Brain microvascular endothelial cell (primary cell): ENCODE data around the gene CARD14.

Source experiments
- DNase-seq: peaks from one replicate; pipeline ENCODE4 v3.0.0-alpha.2; 2020
- H3K27ac ChIP-seq: fragments of 250-450 bp; sonication (Bioruptor Pico); 2 replicates; pipeline ENCODE4 v1.5.1; 2020; ENCODE audit warnings: mild to moderate bottlenecking, moderate library complexity
- H3K27me3 ChIP-seq: fragments of 250-450 bp; sonication (Bioruptor Pico); replicated peaks from 2 replicates; pipeline ENCODE4 v1.5.1; 2020; ENCODE audit warnings: mild to moderate bottlenecking
- H3K36me3 ChIP-seq: fragments of 250-450 bp; sonication (Bioruptor Pico); replicated peaks from 2 replicates; pipeline ENCODE4 v1.5.1; 2020; ENCODE audit warnings: mild to moderate bottlenecking
- H3K4me3 ChIP-seq: 2 replicates; pipeline ENCODE4 v1.5.1; 2011; ENCODE audit warnings: low read depth, mild to moderate bottlenecking, control low read depth, low read length, moderate library complexity
- in situ Hi-C: cut with HindIII; loops from 2 replicates; pipeline ENCODE4 v1.10.0; 2017; ENCODE audit warnings: low sequenced_read_pairs, low pct_ligation_motif_present
- TF ChIP-seq, protein P1 (sequence below): IDR thresholded peaks from 2 replicates; pipeline ENCODE4 v1.5.1; 2011; ENCODE audit warnings: low read depth, mild to moderate bottlenecking, moderate library complexity, low read length, control low read depth, inconsistent platforms; ENCODE audit errors: missing control alignments

CARD14 gene

DNA sequence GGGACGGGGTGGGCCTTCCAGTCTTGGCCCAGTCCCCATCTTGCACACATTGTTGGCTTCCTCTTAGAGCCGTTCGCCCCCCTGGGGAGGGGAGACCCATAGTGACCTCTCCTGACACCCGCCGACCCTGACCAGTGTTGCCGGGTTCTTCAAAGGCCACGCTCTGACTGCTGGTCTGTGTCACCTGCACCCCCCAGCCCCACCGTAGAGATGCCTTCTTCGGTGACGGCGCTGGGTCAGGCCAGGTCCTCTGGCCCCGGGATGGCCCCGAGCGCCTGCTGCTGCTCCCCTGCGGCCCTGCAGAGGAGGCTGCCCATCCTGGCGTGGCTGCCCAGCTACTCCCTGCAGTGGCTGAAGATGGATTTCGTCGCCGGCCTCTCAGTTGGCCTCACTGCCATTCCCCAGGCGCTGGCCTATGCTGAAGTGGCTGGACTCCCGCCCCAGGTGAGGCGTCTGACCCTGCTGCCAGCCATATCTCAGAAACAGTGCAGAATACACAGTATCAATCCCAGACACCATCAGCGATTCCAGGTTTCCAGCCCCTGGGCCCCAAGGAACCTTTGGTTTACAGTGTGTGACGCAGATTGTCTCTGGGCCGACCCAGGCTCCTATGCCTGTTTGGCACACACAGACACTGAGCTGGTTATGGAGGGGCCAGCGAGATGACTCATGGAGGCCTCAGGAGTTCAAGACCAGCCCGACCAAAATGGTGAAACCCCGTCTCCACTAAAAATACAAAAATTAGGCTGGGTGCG lies 51.7 kb downstream of the CARD14 start:
- Histone ChIP-seq H3K4me3 (no peak overlapping the region), H3K27ac (no peak overlapping the region), H3K27me3 (no peaks in the 10 kb centered on the region), H3K36me3 (no peaks in the 10 kb centered on the region)
- DNase-seq, result no peak
- TF ChIP-seq, protein P1, sequence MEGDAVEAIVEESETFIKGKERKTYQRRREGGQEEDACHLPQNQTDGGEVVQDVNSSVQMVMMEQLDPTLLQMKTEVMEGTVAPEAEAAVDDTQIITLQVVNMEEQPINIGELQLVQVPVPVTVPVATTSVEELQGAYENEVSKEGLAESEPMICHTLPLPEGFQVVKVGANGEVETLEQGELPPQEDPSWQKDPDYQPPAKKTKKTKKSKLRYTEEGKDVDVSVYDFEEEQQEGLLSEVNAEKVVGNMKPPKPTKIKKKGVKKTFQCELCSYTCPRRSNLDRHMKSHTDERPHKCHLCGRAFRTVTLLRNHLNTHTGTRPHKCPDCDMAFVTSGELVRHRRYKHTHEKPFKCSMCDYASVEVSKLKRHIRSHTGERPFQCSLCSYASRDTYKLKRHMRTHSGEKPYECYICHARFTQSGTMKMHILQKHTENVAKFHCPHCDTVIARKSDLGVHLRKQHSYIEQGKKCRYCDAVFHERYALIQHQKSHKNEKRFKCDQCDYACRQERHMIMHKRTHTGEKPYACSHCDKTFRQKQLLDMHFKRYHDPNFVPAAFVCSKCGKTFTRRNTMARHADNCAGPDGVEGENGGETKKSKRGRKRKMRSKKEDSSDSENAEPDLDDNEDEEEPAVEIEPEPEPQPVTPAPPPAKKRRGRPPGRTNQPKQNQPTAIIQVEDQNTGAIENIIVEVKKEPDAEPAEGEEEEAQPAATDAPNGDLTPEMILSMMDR, result no peak
- in situ Hi-C loops, result no loop called here

DNA sequence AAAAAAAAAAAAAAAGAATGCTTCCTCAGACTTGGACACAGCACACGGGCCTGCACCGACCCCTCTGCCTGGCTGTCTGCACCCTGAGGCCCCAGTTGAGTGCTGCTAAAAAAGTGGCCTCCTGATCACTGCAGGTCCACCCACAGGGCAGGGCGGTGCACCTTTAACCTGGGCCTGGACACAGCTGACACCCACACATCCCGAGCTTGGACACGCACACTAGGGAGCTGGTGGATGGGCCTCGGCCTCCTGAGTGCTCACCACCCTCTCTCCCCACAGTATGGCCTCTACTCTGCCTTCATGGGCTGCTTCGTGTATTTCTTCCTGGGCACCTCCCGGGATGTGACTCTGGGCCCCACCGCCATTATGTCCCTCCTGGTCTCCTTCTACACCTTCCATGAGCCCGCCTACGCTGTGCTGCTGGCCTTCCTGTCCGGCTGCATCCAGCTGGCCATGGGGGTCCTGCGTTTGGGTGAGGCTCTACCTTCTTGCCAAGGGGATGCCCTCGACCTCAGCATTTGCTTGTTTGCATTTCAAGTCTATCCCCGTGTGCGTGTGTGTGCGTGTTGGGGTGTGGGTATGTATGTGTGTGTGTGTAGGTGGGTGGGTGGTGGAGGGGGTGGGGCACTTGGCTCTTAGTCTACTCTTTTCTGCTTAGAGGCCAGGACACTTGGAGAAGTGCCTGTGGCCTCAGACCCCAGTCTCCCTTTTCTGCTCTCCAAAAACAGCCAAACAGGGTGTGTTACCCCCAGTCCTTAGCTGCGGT lies 52.7 kb downstream of the CARD14 start:
- in situ Hi-C loops, result no loop called here
- H3K27me3 ChIP-seq, result no peaks in the 10 kb centered on the region
- no peak overlapping the region for H3K27ac ChIP-seq
- H3K4me3 ChIP-seq, result no peak overlapping the region
- TF ChIP-seq, protein P1, result no peak
- no peaks in the 10 kb centered on the region for H3K36me3 ChIP-seq
- DNase-seq, result no peak

DNA sequence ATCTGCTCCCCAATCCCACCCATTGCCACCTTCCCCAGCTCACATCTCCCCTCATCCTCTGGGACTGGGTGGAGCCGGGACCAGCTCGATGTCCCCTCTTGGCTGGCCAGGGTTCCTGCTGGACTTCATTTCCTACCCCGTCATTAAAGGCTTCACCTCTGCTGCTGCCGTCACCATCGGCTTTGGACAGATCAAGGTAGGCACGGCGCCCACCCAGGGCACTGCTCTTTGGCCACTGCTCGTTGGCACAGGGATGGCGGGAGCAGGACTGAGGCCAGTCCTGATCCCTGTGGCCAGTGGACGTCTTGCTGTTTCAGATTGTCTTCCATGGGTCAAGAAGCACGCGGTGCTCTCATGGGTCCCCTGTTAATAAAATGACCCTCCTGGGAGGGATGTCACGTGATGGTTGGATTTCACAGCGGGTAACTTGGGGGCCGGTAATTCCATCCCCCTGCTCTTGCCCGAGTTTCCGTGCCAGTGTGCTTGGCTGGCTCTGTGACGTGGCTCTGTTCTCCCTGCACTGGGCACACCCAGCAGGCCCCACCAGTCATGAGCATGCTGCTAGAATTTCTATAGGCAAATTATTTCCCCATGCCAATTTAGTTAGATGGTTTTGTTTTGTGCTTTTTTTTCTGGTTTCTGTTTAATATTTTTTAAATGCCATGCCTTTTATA lies 53.4 kb downstream of the CARD14 start:
- Histone ChIP-seq H3K36me3 (no peaks in the 10 kb centered on the region), H3K27me3 (no peaks in the 10 kb centered on the region), H3K27ac (no peak overlapping the region), H3K4me3 (no peak overlapping the region)
- in situ Hi-C loops, result no loop called here
- TF ChIP-seq, protein P1, result no peak
- no peak for DNase-seq

DNA sequence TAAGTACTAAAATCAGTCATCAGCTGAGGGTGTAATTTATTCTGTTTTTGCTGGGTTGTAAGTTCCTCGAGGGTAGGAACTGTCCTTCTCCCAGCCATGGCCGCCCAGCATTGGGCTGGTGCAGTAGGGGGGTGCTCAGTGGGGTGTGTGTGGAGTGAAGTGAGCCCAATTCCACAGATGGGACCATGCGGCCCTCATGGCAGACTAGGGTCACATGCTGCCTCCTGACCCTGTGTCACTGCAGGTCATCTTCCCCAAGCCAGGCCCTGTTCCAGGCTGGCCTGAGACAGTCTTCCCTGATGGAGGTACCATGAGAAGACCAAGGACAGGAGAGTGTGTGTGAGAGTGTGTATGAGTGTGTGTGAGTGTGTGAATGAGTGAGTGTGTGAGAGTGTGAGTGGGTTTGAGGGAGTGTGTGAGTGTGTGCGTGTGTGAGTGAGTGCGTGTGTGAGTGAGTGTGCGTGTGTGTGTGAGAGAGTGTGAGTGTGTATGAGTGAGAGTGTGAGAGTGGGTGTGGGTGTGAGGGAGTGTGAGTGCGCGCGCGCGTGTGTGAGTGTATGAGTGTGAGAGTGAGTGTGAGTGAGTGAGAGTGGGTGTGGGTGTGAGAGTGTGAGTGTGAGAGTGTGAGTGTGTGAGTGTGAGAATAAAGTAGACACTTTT lies 54.1 kb downstream of the CARD14 start:
- H3K27ac ChIP-seq, result no peak overlapping the region
- DNase-seq, result no peak
- in situ Hi-C loops, result no loop called here
- no peaks in the 10 kb centered on the region for H3K27me3 ChIP-seq
- H3K4me3 ChIP-seq, result no peak overlapping the region
- TF ChIP-seq, protein P1, result no peak
- H3K36me3 ChIP-seq, result no peaks in the 10 kb centered on the region

DNA sequence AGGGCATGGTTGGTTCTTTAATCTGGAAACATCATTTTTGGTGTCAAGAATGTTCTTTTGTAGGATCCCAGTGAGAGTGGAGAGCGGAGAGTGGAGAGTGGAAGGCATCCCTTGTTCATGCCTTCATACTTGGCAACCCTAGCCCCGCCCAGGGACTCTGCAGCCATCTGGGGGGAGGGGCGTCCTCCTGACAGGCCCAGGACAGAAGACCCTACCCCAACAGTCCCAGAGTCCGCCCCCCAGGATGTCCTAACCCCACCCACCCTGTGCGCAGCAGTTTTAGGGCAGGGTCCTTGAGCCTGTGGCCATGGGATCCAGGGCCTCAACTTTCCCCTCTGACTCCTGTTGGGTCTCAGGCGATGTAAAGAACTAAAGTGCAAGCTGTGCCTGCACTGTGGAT lies 54.9 kb downstream of the CARD14 start:
- TF ChIP-seq, protein P1, result no peak
- no peak overlapping the region for H3K27ac ChIP-seq
- H3K27me3 ChIP-seq, result no peaks in the 10 kb centered on the region
- H3K36me3 ChIP-seq, result no peaks in the 10 kb centered on the region
- no peak overlapping the region for H3K4me3 ChIP-seq
- no peak for DNase-seq
- in situ Hi-C loops, result no loop called here
